ENCODE data around the gene APBA2. TPM values are rescaled to one million over a fixed set of nuclear protein-coding genes. Genes with fewer than 3 reads are reported as not detected.

The APBA2 gene
- total RNA-seq, 1 donor from 2014 or later, result 33.1 TPM

DNA sequence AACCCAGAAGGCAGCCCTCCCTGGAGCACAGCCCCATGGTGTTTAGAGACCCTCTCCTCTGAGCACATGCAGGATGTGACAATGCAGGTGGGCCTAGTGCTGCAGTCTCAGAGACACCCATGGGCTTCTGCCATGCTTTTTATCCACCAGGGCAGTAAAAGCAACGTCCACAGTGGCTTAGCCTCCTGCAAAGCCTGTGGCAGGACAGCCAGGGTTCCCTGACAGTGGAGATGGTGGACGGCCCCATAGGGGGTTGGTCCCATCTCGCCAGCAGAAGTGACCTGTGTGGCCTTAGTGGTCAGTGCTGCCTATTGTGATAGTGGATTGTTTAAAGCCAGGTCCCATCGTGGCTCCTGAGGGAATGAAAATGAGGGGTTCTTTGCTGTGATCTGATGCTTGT lies 46.6 kb downstream of the APBA2 start:
- DNase-seq (ENCODE audit: low spot score in 2 of 2, unreplicated experiment in 2 of 2), result no peak
- Mint-ChIP-seq H3K4me3 (no peak overlapping the region), H3K27ac (no peak overlapping the region), H3K27me3 (ENCODE audit: low read depth) (no peaks in the 10 kb centered on the region), H3K36me3 (peaks cover 13% of the 10 kb centered on the region), H3K4me1 (no peaks in the 10 kb centered on the region), H3K9me3 (no peaks in the 10 kb centered on the region)
- TF ChIP-seq, protein P1, sequence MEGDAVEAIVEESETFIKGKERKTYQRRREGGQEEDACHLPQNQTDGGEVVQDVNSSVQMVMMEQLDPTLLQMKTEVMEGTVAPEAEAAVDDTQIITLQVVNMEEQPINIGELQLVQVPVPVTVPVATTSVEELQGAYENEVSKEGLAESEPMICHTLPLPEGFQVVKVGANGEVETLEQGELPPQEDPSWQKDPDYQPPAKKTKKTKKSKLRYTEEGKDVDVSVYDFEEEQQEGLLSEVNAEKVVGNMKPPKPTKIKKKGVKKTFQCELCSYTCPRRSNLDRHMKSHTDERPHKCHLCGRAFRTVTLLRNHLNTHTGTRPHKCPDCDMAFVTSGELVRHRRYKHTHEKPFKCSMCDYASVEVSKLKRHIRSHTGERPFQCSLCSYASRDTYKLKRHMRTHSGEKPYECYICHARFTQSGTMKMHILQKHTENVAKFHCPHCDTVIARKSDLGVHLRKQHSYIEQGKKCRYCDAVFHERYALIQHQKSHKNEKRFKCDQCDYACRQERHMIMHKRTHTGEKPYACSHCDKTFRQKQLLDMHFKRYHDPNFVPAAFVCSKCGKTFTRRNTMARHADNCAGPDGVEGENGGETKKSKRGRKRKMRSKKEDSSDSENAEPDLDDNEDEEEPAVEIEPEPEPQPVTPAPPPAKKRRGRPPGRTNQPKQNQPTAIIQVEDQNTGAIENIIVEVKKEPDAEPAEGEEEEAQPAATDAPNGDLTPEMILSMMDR (IDR thresholded peaks at IDR 0.05; ENCODE audit: unreplicated experiment), result no peak

DNA sequence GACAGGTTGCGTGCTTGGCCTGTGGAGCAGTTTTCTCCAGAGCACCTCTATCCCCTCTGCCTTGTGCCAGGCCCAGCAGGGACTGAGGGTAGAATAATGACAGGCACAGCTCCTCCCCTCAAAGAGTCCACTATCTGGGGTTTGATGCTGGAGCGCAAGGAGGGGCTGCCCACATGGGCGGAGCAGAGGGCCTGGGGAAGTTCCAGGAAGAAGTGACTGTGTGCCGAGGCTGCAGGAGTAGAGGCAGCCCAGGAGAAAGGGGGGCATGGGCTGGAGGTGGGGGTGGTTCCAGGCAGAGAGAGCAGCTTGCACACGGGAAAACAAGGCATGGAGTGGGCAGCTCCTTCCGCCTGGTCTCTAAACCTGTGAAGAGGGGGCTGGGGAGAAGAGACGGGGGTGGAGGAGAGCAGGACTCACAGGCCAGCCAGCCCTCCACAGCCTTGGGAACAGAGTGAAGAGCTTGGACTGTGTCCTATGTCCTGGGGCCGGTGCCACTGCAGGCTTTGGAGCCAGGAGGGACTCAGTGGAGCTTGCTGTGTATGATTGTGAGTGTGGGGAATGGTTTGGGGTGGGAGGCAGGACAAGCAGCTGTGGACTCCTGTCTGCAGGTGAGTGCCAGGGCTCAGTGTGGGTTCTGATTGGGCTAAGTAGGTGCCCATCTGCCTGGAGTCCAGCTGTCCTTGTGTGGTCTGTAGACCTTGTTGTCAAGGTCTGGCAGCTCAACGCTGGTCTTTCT lies 48.1 kb downstream of the APBA2 start:
- Mint-ChIP-seq H3K36me3 (peaks cover 10% of the 10 kb centered on the region), H3K4me3 (no peak overlapping the region), H3K9me3 (peaks cover 1% of the 10 kb centered on the region), H3K4me1 (no peaks in the 10 kb centered on the region), H3K27me3 (ENCODE audit: low read depth) (no peaks in the 10 kb centered on the region), H3K27ac (no peak overlapping the region)
- TF ChIP-seq, protein P1 (IDR thresholded peaks at IDR 0.05; ENCODE audit: unreplicated experiment), result no peak
- DNase-seq (ENCODE audit: low spot score in 2 of 2, unreplicated experiment in 2 of 2), result no peak

GRCh38 chr15:28934645-28935044 lies 48.9 kb downstream of the APBA2 start:
- Mint-ChIP-seq H3K27ac (no peak overlapping the region), H3K4me3 (no peak overlapping the region), H3K4me1 (no peaks in the 10 kb centered on the region), H3K27me3 (ENCODE audit: low read depth) (no peaks in the 10 kb centered on the region), H3K9me3 (peaks cover 4% of the 10 kb centered on the region), H3K36me3 (peaks cover 10% of the 10 kb centered on the region)
- TF ChIP-seq, protein P1 (IDR thresholded peaks at IDR 0.05; ENCODE audit: unreplicated experiment), result no peak
- DNase-seq (ENCODE audit: low spot score in 2 of 2, unreplicated experiment in 2 of 2), result no peak

- H3K4me1 Mint-ChIP-seq, result no peaks in the 10 kb centered on the region
- H3K36me3 Mint-ChIP-seq, result peaks cover 10% of the 10 kb centered on the region
- no peak for DNase-seq (ENCODE audit: low spot score in 2 of 2, unreplicated experiment in 2 of 2)
- no peak overlapping the region for H3K27ac Mint-ChIP-seq
- TF ChIP-seq, protein P1 (IDR thresholded peaks at IDR 0.05; ENCODE audit: unreplicated experiment), result no peak
- H3K27me3 Mint-ChIP-seq (ENCODE audit: low read depth), result no peaks in the 10 kb centered on the region
- H3K4me3 Mint-ChIP-seq, result no peak overlapping the region
- H3K9me3 Mint-ChIP-seq, result peaks cover 4% of the 10 kb centered on the region
These were observed 49.5 kb downstream of the APBA2 start for GRCh38 chr15:28935316-28935715.

DNA sequence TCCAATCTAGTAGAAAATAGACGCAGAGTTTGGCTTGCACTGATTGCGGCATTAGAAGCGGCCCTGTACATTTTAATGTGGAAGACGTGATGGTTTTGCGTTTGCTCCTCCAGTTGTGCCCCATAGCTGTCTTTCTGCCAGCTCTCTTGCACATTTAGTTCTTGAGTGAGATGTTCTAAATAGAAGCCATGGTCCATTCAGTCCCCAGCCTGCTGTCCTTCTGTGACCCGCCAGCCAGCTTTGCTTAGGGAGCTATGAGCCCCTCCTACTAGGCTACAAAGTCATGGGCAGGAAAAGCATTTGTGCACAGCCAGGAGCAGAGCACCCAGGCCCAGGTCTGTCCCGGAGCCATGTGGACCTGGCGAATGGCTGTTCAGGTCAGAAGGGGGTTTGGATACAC lies 50.3 kb downstream of the APBA2 start:
- no peak overlapping the region for H3K27ac Mint-ChIP-seq
- DNase-seq (ENCODE audit: low spot score in 2 of 2, unreplicated experiment in 2 of 2), result no peak
- peaks cover 11% of the 10 kb centered on the region for H3K36me3 Mint-ChIP-seq
- no peak overlapping the region for H3K4me3 Mint-ChIP-seq
- no peaks in the 10 kb centered on the region for H3K27me3 Mint-ChIP-seq (ENCODE audit: low read depth)
- H3K9me3 Mint-ChIP-seq, result peaks cover 4% of the 10 kb centered on the region
- H3K4me1 Mint-ChIP-seq, result no peaks in the 10 kb centered on the region
- TF ChIP-seq, protein P1 (IDR thresholded peaks at IDR 0.05; ENCODE audit: unreplicated experiment), result no peak
